SJCRH30 (cell line): ENCODE data around the gene TTLL3. TPM values are rescaled to one million over a fixed set of nuclear protein-coding genes. Genes with fewer than 3 reads are reported as not detected.
A peak's percentile ranks its signal among the peaks of the same experiment; 100 is the strongest.
"Not testable (repeated sequence)": the region's sequence is repeated elsewhere in the genome, so short reads cannot be mapped to it uniquely, and the experiment has no call there.

ENCODE experiments used
- DNase-seq, 2 experiments: peaks; one replicate each; pipeline ENCODE4 v3.0.0-alpha.2; 2015 to 2020
- H3K27ac ChIP-seq: fragments of 250-450 bp; sonication (Bioruptor Pico); 2 replicates; pipeline ENCODE4 v1.5.1; 2020; ENCODE audit warnings: mild to moderate bottlenecking, moderate library complexity
- H3K27me3 ChIP-seq: fragments of 250-450 bp; sonication (Bioruptor Pico); 2 replicates; pipeline ENCODE4 v1.5.1; 2020; ENCODE audit warnings: mild to moderate bottlenecking, moderate library complexity
- H3K36me3 ChIP-seq: fragments of 250-450 bp; sonication (Bioruptor Pico); 2 replicates; pipeline ENCODE4 v1.5.1; 2020; ENCODE audit warnings: mild to moderate bottlenecking, moderate library complexity
- H3K4me1 ChIP-seq: fragments of 250-450 bp; sonication (Bioruptor Pico); 2 replicates; pipeline ENCODE4 v1.5.1; 2020; ENCODE audit warnings: mild to moderate bottlenecking, moderate library complexity
- H3K4me3 ChIP-seq: fragments of 250-450 bp; sonication (Bioruptor Pico); 2 replicates; pipeline ENCODE4 v1.5.1; 2020; ENCODE audit warnings: mild to moderate bottlenecking, moderate library complexity
- H3K9me3 ChIP-seq: fragments of 250-450 bp; sonication (Bioruptor Pico); replicated peaks from 2 replicates; pipeline ENCODE4 v1.5.1; 2020; ENCODE audit warnings: mild to moderate bottlenecking, moderate library complexity
- total RNA-seq: library from RNA; depleted of rRNA; stranded (reverse); fragments of >200 nt; shearing (Covaris generic); gene quantifications from 2 replicates; pipeline ENCODE4 v1.2.3, GENCODE V29; 2014

TTLL3 gene
- total RNA-seq, 1 experiment from 2014 or later = 14.9 TPM

GRCh38 chr3:9854291-9854940 is 44.4 kb downstream of the TTLL3 start:
- DNase-seq = peak; percentile 27 to 50

GRCh38 chr3:9855594-9855993 is 45.5 kb downstream of the TTLL3 start:
- DNase-seq = no peak
- Histone ChIP-seq H3K4me3 (no peak overlapping the region), H3K36me3 (no peaks in the 10 kb centered on the region), H3K27me3 (no peaks in the 10 kb centered on the region), H3K27ac (no peak overlapping the region), H3K4me1 (peaks cover 11% of the 10 kb centered on the region; the same call in 1 of the 2 replicates), H3K9me3 (no peaks in the 10 kb centered on the region)

More at GRCh38 chr3:9854291-9854940, 44.4 kb downstream of the TTLL3 start:
- peaks cover 11% of the 10 kb centered on the region; the same call in 1 of the 2 replicates for H3K4me1 ChIP-seq
- not testable (repeated sequence) for H3K27ac ChIP-seq, H3K4me3 ChIP-seq, H3K9me3 ChIP-seq, H3K27me3 ChIP-seq, H3K36me3 ChIP-seq

GRCh38 chr3:9859530-9860025 is 49.5 kb downstream of the TTLL3 start:
- Histone ChIP-seq H3K27me3 (no peaks in the 10 kb centered on the region), H3K4me1 (peaks cover 6% of the 10 kb centered on the region; the same call in 1 of the 2 replicates), H3K4me3 (no peak overlapping the region), H3K36me3 (no peaks in the 10 kb centered on the region), H3K9me3 (no peaks in the 10 kb centered on the region), H3K27ac (no peak overlapping the region)
- no peak for DNase-seq

- no peaks in the 10 kb centered on the region for H3K36me3 ChIP-seq
- DNase-seq = no peak
- H3K27ac ChIP-seq = no peak overlapping the region
- peaks cover 5% of the 10 kb centered on the region; the same call in 1 of the 2 replicates for H3K4me1 ChIP-seq
- no peak overlapping the region for H3K4me3 ChIP-seq
- no peaks in the 10 kb centered on the region for H3K27me3 ChIP-seq
- H3K9me3 ChIP-seq = no peaks in the 10 kb centered on the region
These were observed 51.1 kb downstream of the TTLL3 start for GRCh38 chr3:9861201-9861600.

GRCh38 chr3:9861626-9862130 is 51.6 kb downstream of the TTLL3 start:
- Histone ChIP-seq H3K27me3 (no peaks in the 10 kb centered on the region), H3K27ac (no peak overlapping the region), H3K4me3 (no peak overlapping the region), H3K9me3 (no peaks in the 10 kb centered on the region), H3K36me3 (no peaks in the 10 kb centered on the region), H3K4me1 (peaks cover 5% of the 10 kb centered on the region; the same call in 1 of the 2 replicates)
- no peak for DNase-seq

- no peak for DNase-seq
- Histone ChIP-seq H3K36me3 (no peaks in the 10 kb centered on the region), H3K4me3 (no peak overlapping the region), H3K27ac (no peak overlapping the region), H3K9me3 (no peaks in the 10 kb centered on the region), H3K4me1 (peaks cover 5% of the 10 kb centered on the region; the same call in 1 of the 2 replicates), H3K27me3 (no peaks in the 10 kb centered on the region)
These were observed 52.5 kb downstream of the TTLL3 start for GRCh38 chr3:9862391-9863057.

GRCh38 chr3:9863058-9863772 is 53.2 kb downstream of the TTLL3 start:
- H3K4me3 ChIP-seq = no peak overlapping the region
- H3K9me3 ChIP-seq = no peaks in the 10 kb centered on the region
- peaks cover 5% of the 10 kb centered on the region; the same call in 1 of the 2 replicates for H3K4me1 ChIP-seq
- no peaks in the 10 kb centered on the region for H3K27me3 ChIP-seq
- no peak for DNase-seq
- no peaks in the 10 kb centered on the region for H3K36me3 ChIP-seq
- no peak overlapping the region; the same call in 1 of the 2 replicates for H3K27ac ChIP-seq

GRCh38 chr3:9864200-9864927 is 54.3 kb downstream of the TTLL3 start:
- peak; percentile 93 to 95 for DNase-seq
- Histone ChIP-seq H3K36me3 (no peaks in the 10 kb centered on the region), H3K27me3 (no peaks in the 10 kb centered on the region), H3K4me3 (peak overlapping the region; percentile 48), H3K4me1 (peaks cover 5% of the 10 kb centered on the region; the same call in 1 of the 2 replicates), H3K27ac (peak overlapping the region; percentile 82), H3K9me3 (no peaks in the 10 kb centered on the region)

GRCh38 chr3:9865125-9865637 is 55.1 kb downstream of the TTLL3 start:
- peak in 1 of 2 experiments; percentile 34 for DNase-seq
- H3K36me3 ChIP-seq, H3K27me3 ChIP-seq, H3K4me1 ChIP-seq, H3K9me3 ChIP-seq: not testable (repeated sequence)
- Histone ChIP-seq H3K4me3 (peak overlapping the region; percentile 48), H3K27ac (peak overlapping the region; percentile 82)

GRCh38 chr3:9866639-9867038 is 56.6 kb downstream of the TTLL3 start:
- DNase-seq = no peak
- Histone ChIP-seq H3K36me3 (no peaks in the 10 kb centered on the region), H3K4me3 (no peak overlapping the region), H3K27ac (no peak overlapping the region), H3K4me1 (peaks cover 5% of the 10 kb centered on the region; the same call in 1 of the 2 replicates), H3K27me3 (no peaks in the 10 kb centered on the region), H3K9me3 (no peaks in the 10 kb centered on the region)

- DNase-seq = no peak
- no peaks in the 10 kb centered on the region for H3K9me3 ChIP-seq
- no peak overlapping the region for H3K27ac ChIP-seq
- H3K4me3 ChIP-seq = no peak overlapping the region
- no peaks in the 10 kb centered on the region for H3K27me3 ChIP-seq
- H3K36me3 ChIP-seq = no peaks in the 10 kb centered on the region
- peaks cover 5% of the 10 kb centered on the region; the same call in 1 of the 2 replicates for H3K4me1 ChIP-seq
These were observed 57.0 kb downstream of the TTLL3 start for GRCh38 chr3:9867106-9867505.

GRCh38 chr3:9869955-9870354 is 59.9 kb downstream of the TTLL3 start:
- H3K4me1 ChIP-seq = no peaks in the 10 kb centered on the region; the same call in 1 of the 2 replicates
- H3K27ac ChIP-seq = no peak overlapping the region
- H3K27me3 ChIP-seq = no peaks in the 10 kb centered on the region
- H3K9me3 ChIP-seq = no peaks in the 10 kb centered on the region
- no peaks in the 10 kb centered on the region for H3K36me3 ChIP-seq
- no peak overlapping the region for H3K4me3 ChIP-seq
- no peak for DNase-seq

GRCh38 chr3:9870978-9871377 is 60.9 kb downstream of the TTLL3 start:
- H3K4me1 ChIP-seq = peaks cover 5% of the 10 kb centered on the region; the same call in 1 of the 2 replicates
- no peaks in the 10 kb centered on the region for H3K9me3 ChIP-seq
- no peak overlapping the region for H3K27ac ChIP-seq
- H3K4me3 ChIP-seq = peak overlapping the region; percentile 36
- H3K27me3 ChIP-seq = no peaks in the 10 kb centered on the region
- DNase-seq = no peak
- no peaks in the 10 kb centered on the region for H3K36me3 ChIP-seq

- not testable (repeated sequence) for H3K27me3 ChIP-seq, H3K4me1 ChIP-seq, H3K4me3 ChIP-seq, H3K27ac ChIP-seq, DNase-seq, H3K9me3 ChIP-seq, H3K36me3 ChIP-seq
These were observed 62.0 kb downstream of the TTLL3 start for GRCh38 chr3:9872067-9872466.
